GM23248 (cell line): ENCODE measurements around the gene PAPOLG. TPM values are rescaled to one million over a fixed set of nuclear protein-coding genes. Genes with fewer than 3 reads are reported as not detected.
A peak's percentile ranks its signal among the peaks of the same experiment; 100 is the strongest.

Experiments
- DNase-seq: peaks from one replicate; pipeline ENCODE4 v3.0.0-alpha.2; 2015
- H2AFZ ChIP-seq: fragments of 200-600 bp; sonication (generic); 2 replicates; pipeline ENCODE4 v1.6.1; 2016; ENCODE audit warnings: antibody characterized with exemption
- H3F3A ChIP-seq: fragments of 200-600 bp; sonication (generic); 2 replicates; pipeline ENCODE4 v1.6.1; 2016; ENCODE audit warnings: mild to moderate bottlenecking, antibody characterized with exemption, mixed run types; ENCODE audit not compliant: insufficient read depth
- H3K27ac ChIP-seq: fragments of 200-600 bp; sonication (generic); 2 replicates; pipeline ENCODE4 v1.5.1; 2016; ENCODE audit warnings: mild to moderate bottlenecking
- H3K27me3 ChIP-seq: fragments of 200-600 bp; sonication (generic); replicated peaks from 2 replicates; pipeline ENCODE4 v1.6.1; 2016; ENCODE audit warnings: mild to moderate bottlenecking; ENCODE audit not compliant: insufficient read depth
- H3K36me3 ChIP-seq: fragments of 200-600 bp; sonication (generic); 2 replicates; pipeline ENCODE4 v1.6.1; 2016; ENCODE audit warnings: low read depth, mild to moderate bottlenecking
- H3K4me1 ChIP-seq: fragments of 200-600 bp; sonication (generic); 2 replicates; pipeline ENCODE4 v1.6.1; 2016; ENCODE audit warnings: mild to moderate bottlenecking; ENCODE audit not compliant: insufficient read depth
- H3K4me2 ChIP-seq: fragments of 200-600 bp; sonication (generic); one replicate; pipeline ENCODE4 v1.6.1; 2016; ENCODE audit warnings: mild to moderate bottlenecking; ENCODE audit not compliant: unreplicated experiment
- H3K4me3 ChIP-seq: fragments of 200-600 bp; sonication (generic); 2 replicates; pipeline ENCODE4 v1.5.1; 2016; ENCODE audit warnings: mild to moderate bottlenecking
- H3K79me2 ChIP-seq: fragments of 200-600 bp; sonication (generic); 2 replicates; pipeline ENCODE4 v1.6.1; 2016; ENCODE audit warnings: mild to moderate bottlenecking; ENCODE audit not compliant: insufficient read depth
- H3K9ac ChIP-seq: fragments of 200-600 bp; sonication (generic); 2 replicates; pipeline ENCODE4 v1.6.1; 2016; ENCODE audit warnings: mild to moderate bottlenecking
- H3K9me2 ChIP-seq: fragments of 200-600 bp; sonication (generic); 2 replicates; pipeline ENCODE4 v1.6.1; 2016; ENCODE audit warnings: mixed run types, mild to moderate bottlenecking, moderate library complexity; ENCODE audit not compliant: insufficient read depth
- H3K9me3 ChIP-seq: fragments of 200-600 bp; sonication (generic); one replicate; pipeline ENCODE4 v1.6.1; 2017; ENCODE audit warnings: low read depth
- H4K20me1 ChIP-seq: fragments of 200-600 bp; sonication (generic); 2 replicates; pipeline ENCODE4 v1.6.0; 2016; ENCODE audit not compliant: insufficient read depth
- EZH2 ChIP-seq: fragments of 200-600 bp; sonication (generic); IDR thresholded peaks from 2 replicates; pipeline ENCODE4 v1.6.1; 2018; ENCODE audit warnings: antibody characterized with exemption, mild to moderate bottlenecking; ENCODE audit not compliant: insufficient read depth, poor library complexity, severe bottlenecking
- EZH2phosphoT487 ChIP-seq: fragments of 200-600 bp; sonication (generic); IDR thresholded peaks from 2 replicates; pipeline ENCODE4 v1.6.1; 2018; ENCODE audit warnings: antibody characterized with exemption, moderate library complexity, mild to moderate bottlenecking, low read depth; ENCODE audit not compliant: insufficient read depth
- WGBS, 2 experiments: methylation state at CpG; one replicate each; pipeline ENCODE4 v1.1.6; 2015 to 2017; ENCODE audit warnings: low lambda C conversion rate in 2 of 2, low coverage in 1 of 2; ENCODE audit errors: missing lambda C conversion rate in 2 of 2; 5-methylcytosine and 5-hydroxymethylcytosine counted together
- in situ Hi-C: fragments of 300-500 bp; cut with MboI; formaldehyde crosslinking; loops from 2 replicates; pipeline ENCODE4 v1.15.0; 2020
- polyA plus RNA-seq: library from polyadenylated mRNA; unstranded; fragments of >200 nt; fragmentation: Nextera tagmentation; extraction: Ambion mirVana; gene quantifications from 2 replicates; pipeline ENCODE4 v1.2.1, GENCODE V29; 2016
- total RNA-seq: library from RNA; depleted of rRNA; stranded (reverse); fragments of >200 nt; shearing (Covaris generic); gene quantifications from 2 replicates; pipeline ENCODE4 v1.2.3, GENCODE V29; 2014

PAPOLG gene
- total and polyA plus RNA-seq, 2 experiments from 2014 or later = 8.2 to 10.9 TPM

GRCh38 chr2:60794271-60794863 is 38.3 kb downstream of the PAPOLG start:
- TF ChIP-seq EZH2 (no peak), EZH2phosphoT487 (no peak)
- Histone ChIP-seq H3K36me3 (peaks cover 50% of the 10 kb centered on the region), H3F3A (no peaks in the 10 kb centered on the region), H4K20me1 (no peaks in the 10 kb centered on the region), H3K79me2 (no peaks in the 10 kb centered on the region), H3K27me3 (no peaks in the 10 kb centered on the region), H3K9me3 (no peaks in the 10 kb centered on the region), H3K27ac (no peak overlapping the region), H3K4me2 (no peak overlapping the region), H2AFZ (no peak overlapping the region), H3K9ac (no peak overlapping the region), H3K4me3 (no peak overlapping the region), H3K4me1 (0 out of 2 replicates have a peak, but pooled peaks cover 5% of the 10 kb centered on the region), H3K9me2 (no peaks in the 10 kb centered on the region)
- in situ Hi-C loops = loop anchor here (10.0 kb wide), 1 partner anchor 200 kb away; no protein-coding TSS in a partner anchor
- 75% methylated on average over 5 of the region's 5 CpGs for WGBS, 2 experiments
- DNase-seq = peak; percentile 43

GRCh38 chr2:60796573-60797509 is 40.8 kb downstream of the PAPOLG start:
- H3K4me1 ChIP-seq = 0 out of 2 replicates have a peak, but pooled peaks cover 5% of the 10 kb centered on the region
- no peak overlapping the region for H3K27ac ChIP-seq
- WGBS, 2 experiments = 91 to 98% methylated on average over 6 of the region's 6 CpGs
- no peaks in the 10 kb centered on the region for H3K27me3 ChIP-seq
- no peak overlapping the region for H3K9ac ChIP-seq
- in situ Hi-C loops = loop anchor here (10.0 kb wide), 1 partner anchor 198 kb away; no protein-coding TSS in a partner anchor
- no peak for TF ChIP-seq EZH2phosphoT487
- no peak for TF ChIP-seq EZH2
- H3F3A ChIP-seq = no peaks in the 10 kb centered on the region
- peaks cover 41% of the 10 kb centered on the region for H3K36me3 ChIP-seq
- no peaks in the 10 kb centered on the region for H4K20me1 ChIP-seq
- H3K9me3 ChIP-seq = no peaks in the 10 kb centered on the region
- no peak overlapping the region for H2AFZ ChIP-seq
- peak; percentile 25 for DNase-seq
- H3K9me2 ChIP-seq = no peaks in the 10 kb centered on the region
- no peaks in the 10 kb centered on the region for H3K79me2 ChIP-seq
- H3K4me2 ChIP-seq = no peak overlapping the region
- no peak overlapping the region for H3K4me3 ChIP-seq

DNA sequence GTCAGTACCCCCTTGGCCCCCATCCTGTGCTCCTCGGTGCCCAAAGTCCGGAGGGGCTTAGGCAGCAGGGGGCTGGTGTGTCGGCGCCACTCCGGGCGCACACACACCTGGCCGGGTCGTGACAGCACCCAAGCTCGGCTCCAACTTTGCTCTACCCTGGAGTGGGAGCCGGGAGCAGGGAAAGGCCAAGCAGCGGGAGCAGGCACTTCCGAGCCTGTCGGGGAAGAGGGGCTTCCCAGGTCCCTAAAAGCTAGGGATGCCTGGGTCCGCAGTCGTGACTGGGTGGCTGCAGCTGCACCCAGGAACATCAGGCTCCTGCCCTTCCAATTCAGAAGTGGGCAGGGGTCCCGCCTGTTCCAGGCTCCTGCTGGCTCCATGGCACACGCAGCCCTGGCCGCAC is 48.4 kb downstream of the PAPOLG start:
- no peaks in the 10 kb centered on the region; the same call in 1 of the 2 replicates for H3K36me3 ChIP-seq
- H4K20me1 ChIP-seq = no peaks in the 10 kb centered on the region
- in situ Hi-C loops = no loop called here
- no peak overlapping the region for H3K4me3 ChIP-seq
- H2AFZ ChIP-seq = no peak overlapping the region
- no peak overlapping the region for H3K27ac ChIP-seq
- no peaks in the 10 kb centered on the region for H3K9me3 ChIP-seq
- H3K4me2 ChIP-seq = no peak overlapping the region
- H3K9me2 ChIP-seq = no peaks in the 10 kb centered on the region
- TF ChIP-seq EZH2phosphoT487 (no peak), EZH2 (no peak)
- no peak for DNase-seq
- H3K79me2 ChIP-seq = no peaks in the 10 kb centered on the region
- no peak overlapping the region for H3K9ac ChIP-seq
- H3K27me3 ChIP-seq = no peaks in the 10 kb centered on the region
- H3F3A ChIP-seq = peaks cover 24% of the 10 kb centered on the region
- 90% methylated on average over 17 to 18 of the region's 18 CpGs for WGBS, 2 experiments
- H3K4me1 ChIP-seq = peaks cover 9% of the 10 kb centered on the region; the same call in 1 of the 2 replicates

DNA sequence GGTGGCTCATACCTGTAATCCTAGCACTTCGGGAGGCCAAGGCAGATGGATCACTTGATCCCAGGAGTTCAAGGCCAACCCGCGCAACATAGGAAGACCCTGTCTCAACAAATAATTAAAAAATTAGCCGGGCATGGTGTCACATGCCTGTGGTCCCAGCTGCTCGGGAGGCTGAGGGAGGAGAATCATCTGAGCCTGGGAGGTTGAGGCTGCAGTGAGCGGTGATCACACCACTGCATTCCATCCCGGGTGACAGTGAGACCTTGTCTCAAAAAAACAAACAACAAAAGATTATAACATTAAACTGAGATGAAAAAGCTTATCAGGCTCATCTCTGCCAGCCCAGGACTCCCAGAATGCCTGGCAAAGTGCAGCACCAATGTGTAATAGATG is 50.5 kb downstream of the PAPOLG start:
- H2AFZ ChIP-seq = peak overlapping the region; percentile 58

More for the DNA sequence above, 50.5 kb downstream of the PAPOLG start:
- Histone ChIP-seq H3K4me3 (no peak overlapping the region), H3K4me2 (no peak overlapping the region), H3K79me2 (no peaks in the 10 kb centered on the region), H3K36me3 (no peaks in the 10 kb centered on the region), H4K20me1 (no peaks in the 10 kb centered on the region), H3K4me1 (peaks cover 9% of the 10 kb centered on the region; the same call in 1 of the 2 replicates), H3K27me3 (no peaks in the 10 kb centered on the region), H3K9ac (no peak overlapping the region), H3K9me2 (no peaks in the 10 kb centered on the region), H3F3A (peaks cover 24% of the 10 kb centered on the region), H3K9me3 (no peaks in the 10 kb centered on the region), H3K27ac (peak overlapping the region; percentile 22; the same call in 1 of the 2 replicates)
- in situ Hi-C loops = no loop called here
- DNase-seq = no peak
- TF ChIP-seq EZH2phosphoT487 (no peak), EZH2 (no peak)
- WGBS, 2 experiments = 79 to 86% methylated on average over 7 of the region's 7 CpGs
